ENCODE measurements around the gene TMEM91. TPM values are rescaled to one million over a fixed set of nuclear protein-coding genes. Genes with fewer than 3 reads are reported as not detected.

TMEM91 gene
- total and polyA plus RNA-seq, 9 of the 15 experiments (the other 6 are each of a cell fraction or from before 2014, with no cell fraction given) = 1.2 to 5.2 (median 2.7) TPM

GRCh38 chr19:41367848-41368301 is 8.5 kb upstream of the TMEM91 start (continued):
- TF ChIP-seq MYBL2 (IDR thresholded peaks at IDR 0.05; ENCODE audit: low read depth) (no peak; the same call in 1 of the 2 replicates), MYBL2 (CRISPR knock-in tag; IDR thresholded peaks at IDR 0.05; ENCODE audit: borderline replicate concordance) (no peak), ZNF143 (CRISPR knock-in tag; IDR thresholded peaks at IDR 0.05) (no peak), ARHGAP35 (IDR thresholded peaks at IDR 0.05; ENCODE audit: partially characterized antibody) (no peak), HINFP (tag; conservative IDR thresholded peaks at IDR 0.05; ENCODE audit: low read depth) (no peak), SMC3 (conservative IDR thresholded peaks at IDR 0.05; ENCODE audit: insufficient read depth, low read depth, low read length) (no peak), HDGF (IDR thresholded peaks at IDR 0.05) (no peak), MCM3 (IDR thresholded peaks at IDR 0.05) (no peak), ZBTB34 (CRISPR knock-in tag; IDR thresholded peaks at IDR 0.05) (no peak), JUNB (CRISPR knock-in tag; conservative IDR thresholded peaks at IDR 0.05) (no peak), MTA1 (IDR thresholded peaks at IDR 0.05; ENCODE audit: borderline replicate concordance) (no peak), NFYB (IDR thresholded peaks at IDR 0.05; ENCODE audit: extremely low read depth, insufficient read length) (no peak), CCAR2 (IDR thresholded peaks at IDR 0.05; ENCODE audit: low read depth, low read length) (no peak), ZBTB43 (CRISPR knock-in tag; IDR thresholded peaks at IDR 0.05) (no peak), ZNF766 (CRISPR knock-in tag; conservative IDR thresholded peaks at IDR 0.05) (peak; percentile 71), BACH1 (tag; IDR thresholded peaks at IDR 0.05) (no peak), POLR2G (IDR thresholded peaks at IDR 0.05; ENCODE audit: low read depth, low read length) (no peak), ZNF583 (CRISPR knock-in tag; IDR thresholded peaks at IDR 0.05) (no peak), ZNF436 (CRISPR knock-in tag; IDR thresholded peaks at IDR 0.05) (no peak), NCOA6 (IDR thresholded peaks at IDR 0.05) (no peak), NR0B1 (IDR thresholded peaks at IDR 0.05; ENCODE audit: partially characterized antibody) (no peak), ATF1 (CRISPR knock-in tag; IDR thresholded peaks at IDR 0.05) (no peak), ATF1 (tag; IDR thresholded peaks at IDR 0.05) (peak; percentile 75), ZFX (CRISPR knock-in tag; IDR thresholded peaks at IDR 0.05) (peak; percentile 66), ZNF584 (CRISPR knock-in tag; IDR thresholded peaks at IDR 0.05; ENCODE audit: low read depth) (no peak), SRF (CRISPR knock-in tag; IDR thresholded peaks at IDR 0.05) (peak in 1 of 2 experiments; percentile 44; a peak in 1 of 4 replicates)

Data from K562 (cell line).